Measurements from ENCODE around the gene WDR88. TPM values are rescaled to one million over a fixed set of nuclear protein-coding genes. Genes with fewer than 3 reads are reported as not detected.

The WDR88 gene
- total and polyA plus RNA-seq, 2 donors from 2014 or later, result not detected

DNA sequence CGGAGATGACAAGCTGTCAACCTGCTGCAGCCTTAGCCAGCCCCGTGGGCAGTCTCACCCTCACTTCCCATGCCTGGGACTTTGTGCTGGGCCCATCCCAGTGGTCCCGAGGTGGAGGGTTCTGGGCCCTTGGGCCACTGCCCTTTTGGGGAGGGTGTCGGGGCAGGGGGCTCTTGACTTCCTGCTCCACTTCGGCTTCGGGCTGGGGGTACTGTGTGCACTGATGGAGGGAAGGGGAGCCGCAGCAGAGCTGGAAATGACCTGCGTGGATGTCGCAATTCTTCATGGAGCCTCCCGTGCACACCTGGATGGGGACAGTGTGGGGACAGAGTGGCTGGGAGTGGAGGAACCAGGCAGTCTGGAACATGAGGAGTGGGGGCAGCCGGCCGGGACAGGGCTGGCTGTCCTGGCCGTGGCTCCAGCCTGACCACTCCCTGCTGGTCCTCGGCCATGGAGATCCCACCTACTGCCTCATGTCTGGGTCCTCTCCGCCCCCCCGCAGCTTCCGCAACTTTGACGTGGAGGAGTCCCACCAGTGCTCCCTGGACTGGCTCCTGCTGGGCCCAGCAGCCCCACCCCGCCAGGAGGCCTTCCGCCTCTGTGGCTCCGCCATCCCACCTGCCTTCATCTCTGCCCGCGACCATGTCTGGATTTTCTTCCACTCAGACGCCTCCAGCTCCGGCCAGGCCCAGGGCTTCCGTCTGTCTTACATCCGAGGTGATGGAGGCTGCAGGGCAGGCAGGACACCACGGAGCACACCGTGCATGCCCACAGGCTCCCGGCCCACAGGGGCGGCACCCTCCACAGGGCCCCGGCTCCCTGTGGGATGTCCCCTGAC lies 72.4 kb downstream of the WDR88 start:
- H3K36me3 ChIP-seq (ENCODE audit: control insufficient read depth in 2 of 3, insufficient read depth in 3 of 3, low read length in 3 of 3), result peaks cover 0 to 5% (median 4%) of the 10 kb centered on the region in 3 donors
- no peak overlapping the region for H3K9ac ChIP-seq (ENCODE audit: low read length in 3 of 3)
- DNase-seq (peak in 1 of 5 donors; percentile 71), FAIRE-seq (no peak)
- intact Hi-C loops (cut with DNase I), result no loop called here
- H3K27ac ChIP-seq (ENCODE audit: low read depth in 2 of 2, low read length in 2 of 2), result no peak overlapping the region
- no peak overlapping the region for H3K4me3 ChIP-seq (ENCODE audit: low read length in 3 of 3)
- no peak for TF ChIP-seq CTCF (IDR thresholded peaks at IDR 0.05; ENCODE audit: borderline replicate concordance, extremely low read depth, insufficient read depth)
- peaks cover 0 to 4% (median 0%) of the 10 kb centered on the region in 3 donors for H3K4me1 ChIP-seq (ENCODE audit: control insufficient read depth in 2 of 3, insufficient read depth in 2 of 3, low read depth in 1 of 3, low read length in 3 of 3)
- H3K27me3 ChIP-seq (ENCODE audit: control insufficient read depth, insufficient read depth, low read length), result no peaks in the 10 kb centered on the region
- H3K9me3 ChIP-seq (ENCODE audit: control insufficient read depth in 2 of 3, insufficient read depth in 1 of 3, low read length in 3 of 3), result no peaks in the 10 kb centered on the region

DNA sequence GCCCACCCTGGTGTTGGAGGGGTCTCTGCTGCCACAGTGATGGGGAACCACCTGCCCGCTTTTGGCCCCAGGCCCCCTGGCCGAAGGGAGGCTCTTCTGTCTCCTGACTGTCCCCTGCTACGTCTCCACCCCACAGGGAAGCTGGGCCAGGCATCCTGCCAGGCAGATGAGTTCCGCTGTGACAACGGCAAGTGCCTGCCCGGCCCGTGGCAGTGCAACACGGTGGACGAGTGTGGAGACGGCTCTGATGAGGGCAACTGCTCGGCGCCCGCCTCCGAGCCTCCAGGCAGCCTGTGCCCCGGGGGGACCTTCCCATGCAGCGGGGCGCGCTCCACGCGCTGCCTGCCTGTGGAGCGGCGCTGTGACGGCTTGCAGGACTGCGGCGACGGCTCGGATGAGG lies 73.2 kb downstream of the WDR88 start:
- DNase-seq, result peak in 1 of 5 donors; percentile 64
- no peak overlapping the region for H3K9ac ChIP-seq (ENCODE audit: low read length in 3 of 3)
- intact Hi-C loops (cut with DNase I), result no loop called here
- no peak overlapping the region for H3K27ac ChIP-seq (ENCODE audit: low read depth in 2 of 2, low read length in 2 of 2)
- no peaks in the 10 kb centered on the region for H3K27me3 ChIP-seq (ENCODE audit: control insufficient read depth, insufficient read depth, low read length)
- no peaks in the 10 kb centered on the region for H3K9me3 ChIP-seq (ENCODE audit: control insufficient read depth in 2 of 3, insufficient read depth in 1 of 3, low read length in 3 of 3)
- no peak for TF ChIP-seq CTCF (IDR thresholded peaks at IDR 0.05; ENCODE audit: borderline replicate concordance, extremely low read depth, insufficient read depth)
- peaks cover 0 to 5% (median 4%) of the 10 kb centered on the region in 3 donors for H3K36me3 ChIP-seq (ENCODE audit: control insufficient read depth in 2 of 3, insufficient read depth in 3 of 3, low read length in 3 of 3)
- no peak overlapping the region for H3K4me3 ChIP-seq (ENCODE audit: low read length in 3 of 3)
- no peak for FAIRE-seq
- peaks cover 0 to 4% (median 0%) of the 10 kb centered on the region in 3 donors for H3K4me1 ChIP-seq (ENCODE audit: control insufficient read depth in 2 of 3, insufficient read depth in 2 of 3, low read depth in 1 of 3, low read length in 3 of 3)

- intact Hi-C loops (cut with DNase I), result no loop called here
- H3K27ac ChIP-seq (ENCODE audit: low read depth in 2 of 2, low read length in 2 of 2), result no peak overlapping the region
- no peak overlapping the region for H3K9ac ChIP-seq (ENCODE audit: low read length in 3 of 3)
- FAIRE-seq, result no peak
- no peaks in the 10 kb centered on the region for H3K27me3 ChIP-seq (ENCODE audit: control insufficient read depth, insufficient read depth, low read length)
- peak in 1 of 5 donors; percentile 76 for DNase-seq
- no peak overlapping the region for H3K4me3 ChIP-seq (ENCODE audit: low read length in 3 of 3)
- no peak for TF ChIP-seq CTCF (IDR thresholded peaks at IDR 0.05; ENCODE audit: borderline replicate concordance, extremely low read depth, insufficient read depth)
- peaks cover 0 to 4% (median 0%) of the 10 kb centered on the region in 3 donors for H3K4me1 ChIP-seq (ENCODE audit: control insufficient read depth in 2 of 3, insufficient read depth in 2 of 3, low read depth in 1 of 3, low read length in 3 of 3)
- peaks cover 0 to 5% (median 4%) of the 10 kb centered on the region in 3 donors for H3K36me3 ChIP-seq (ENCODE audit: control insufficient read depth in 2 of 3, insufficient read depth in 3 of 3, low read length in 3 of 3)
- H3K9me3 ChIP-seq (ENCODE audit: control insufficient read depth in 2 of 3, insufficient read depth in 1 of 3, low read length in 3 of 3), result no peaks in the 10 kb centered on the region
Measured at GRCh38 chr19:33205531-33206260, 73.8 kb downstream of the WDR88 start.

All from kidney (tissue), 14 donors.